GM08714 (cell line): ENCODE data around the gene GOLGA8A.
"Not testable (repeated sequence)": the region's sequence is repeated elsewhere in the genome, so short reads cannot be mapped to it uniquely, and the experiment has no call there.

Experiments used
- H3K4me3 ChIP-seq: fragments of 200-500 bp; sonication (Bioruptor generic); 2 replicates; pipeline ENCODE4 v1.5.1; 2014; ENCODE audit warnings: mild to moderate bottlenecking, low read length, inconsistent platforms
- ZNF274 ChIP-seq: IDR thresholded peaks from 2 replicates; pipeline ENCODE4 v1.6.1; 2012; ENCODE audit warnings: mild to moderate bottlenecking, low read depth, low read length

GOLGA8A gene

GRCh38 chr15:34435658-34436057 lies 1.9 kb downstream of the GOLGA8A start:
- TF ChIP-seq ZNF274, result no peak
- no peak overlapping the region; the same call in 1 of the 2 replicates for H3K4me3 ChIP-seq

- TF ChIP-seq ZNF274, result no peak
Observed at GRCh38 chr15:34434627-34435305, 2.8 kb downstream of the GOLGA8A start.

DNA sequence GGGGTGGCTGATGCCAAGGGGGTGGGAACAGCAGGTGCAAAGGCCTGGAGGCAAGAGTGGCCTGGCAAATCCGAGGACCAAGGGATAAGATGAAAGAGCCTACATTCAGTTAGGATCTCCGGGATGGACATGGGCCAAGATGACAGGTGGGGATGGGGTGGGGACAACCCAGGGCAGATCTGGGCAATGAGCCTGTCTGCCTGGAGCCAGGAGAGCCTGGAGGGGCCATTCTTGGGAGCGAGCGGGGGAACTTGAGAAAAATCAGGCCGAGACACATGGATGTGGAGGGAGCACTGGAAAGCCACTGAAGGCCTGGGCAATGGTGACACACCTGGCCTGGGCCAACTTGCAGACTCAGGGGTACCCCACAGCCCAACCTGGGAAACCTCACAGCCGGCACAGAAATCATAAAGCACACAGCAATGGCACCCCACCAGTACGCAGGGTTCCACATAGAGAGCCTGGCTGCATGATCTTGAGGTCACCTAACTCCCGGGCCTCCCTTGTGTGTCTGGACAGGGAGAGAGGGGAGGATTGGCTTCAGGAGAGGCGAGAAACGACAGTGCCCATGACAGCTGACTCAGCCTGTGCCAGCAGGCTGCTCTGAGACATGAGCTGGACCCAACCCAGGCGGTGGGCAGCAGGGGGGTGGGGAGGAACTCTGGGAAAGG lies 3.5 kb downstream of the GOLGA8A start:
- H3K4me3 ChIP-seq, result not testable (repeated sequence)

More at GRCh38 chr15:34434627-34435305, 2.8 kb downstream of the GOLGA8A start:
- no peak overlapping the region for H3K4me3 ChIP-seq

GRCh38 chr15:34430642-34431041 lies 7.0 kb downstream of the GOLGA8A start:
- not testable (repeated sequence) for H3K4me3 ChIP-seq

- H3K4me3 ChIP-seq, result not testable (repeated sequence)
Observed at GRCh38 chr15:34423425-34424090, 14.1 kb downstream of the GOLGA8A start.

GRCh38 chr15:34420953-34421352 lies 16.7 kb downstream of the GOLGA8A start:
- not testable (repeated sequence) for H3K4me3 ChIP-seq

- H3K4me3 ChIP-seq, result not testable (repeated sequence)
Observed at GRCh38 chr15:34418435-34418834, 19.2 kb downstream of the GOLGA8A start.

GRCh38 chr15:34409511-34409910 lies 28.1 kb downstream of the GOLGA8A start:
- not testable (repeated sequence) for H3K4me3 ChIP-seq

DNA sequence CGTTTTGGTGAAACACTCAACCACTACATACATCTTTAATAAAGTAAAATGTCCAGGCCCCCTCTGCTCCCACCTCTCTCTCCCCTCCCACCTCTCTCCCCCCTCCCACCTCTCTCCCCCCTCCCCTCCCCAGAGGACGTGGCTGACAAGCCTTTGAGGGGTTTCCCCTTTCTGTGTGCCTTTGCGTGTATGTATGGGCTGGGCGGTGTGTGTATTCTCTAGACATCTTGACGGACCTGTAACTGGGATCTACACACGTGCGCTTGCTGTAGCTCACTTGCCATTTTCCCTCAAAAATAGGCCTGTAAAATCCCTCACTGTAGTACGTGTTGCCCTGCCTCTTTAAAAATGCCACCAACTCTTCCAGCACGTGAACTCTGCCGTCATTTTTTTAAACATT lies 28.6 kb downstream of the GOLGA8A start:
- H3K4me3 ChIP-seq, result not testable (repeated sequence)

GRCh38 chr15:34403899-34404298 lies 33.7 kb downstream of the GOLGA8A start:
- not testable (repeated sequence) for H3K4me3 ChIP-seq

DNA sequence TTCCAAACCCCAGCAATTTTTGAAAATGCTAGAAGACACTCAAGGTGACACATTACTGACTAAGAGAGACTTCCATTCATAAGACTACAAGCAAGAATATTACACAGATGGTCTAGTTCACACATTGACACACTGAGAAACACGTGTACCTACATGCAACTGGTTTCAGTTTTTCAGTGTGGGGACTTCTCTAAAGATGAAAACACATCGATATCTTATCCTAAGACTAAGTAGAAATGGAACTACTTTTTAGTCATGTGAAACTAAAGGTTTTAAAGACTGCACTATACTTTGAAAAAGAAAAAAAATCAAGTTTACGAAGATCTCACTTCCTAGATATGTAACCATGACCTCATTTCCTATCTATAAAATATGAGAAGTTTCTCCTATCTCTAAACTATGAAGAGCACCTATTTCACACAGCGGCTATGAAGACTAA lies 34.4 kb downstream of the GOLGA8A start:
- H3K4me3 ChIP-seq, result not testable (repeated sequence)

DNA sequence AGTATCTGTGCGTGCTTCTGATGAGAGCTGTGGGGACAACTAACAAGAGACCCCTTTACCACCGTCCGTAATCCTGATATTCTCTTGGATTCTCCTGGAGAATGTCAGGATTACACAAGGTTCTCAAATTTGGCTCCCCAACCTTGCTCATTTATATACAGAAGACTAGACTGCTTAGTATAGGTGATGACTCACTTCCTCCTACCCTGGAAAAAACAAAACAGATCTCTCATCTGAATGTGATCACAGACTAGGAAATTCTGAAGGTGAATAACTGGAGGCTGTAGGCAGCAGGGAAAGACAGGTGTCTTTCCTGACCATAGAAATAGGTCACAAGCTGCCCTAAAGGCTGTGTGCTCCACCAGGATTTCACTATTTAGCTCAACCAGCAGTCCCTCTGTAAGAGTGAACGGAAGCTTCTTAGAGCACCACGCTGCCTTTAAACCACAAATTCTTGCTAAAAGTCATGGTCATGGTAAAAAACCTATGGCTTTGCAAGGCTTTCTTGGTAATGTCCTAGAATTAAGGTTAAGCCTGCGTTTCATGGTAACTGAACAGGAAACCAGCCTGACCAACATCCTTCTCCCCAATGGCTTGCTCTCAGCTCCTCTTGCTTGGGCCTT lies 39.9 kb downstream of the GOLGA8A start:
- H3K4me3 ChIP-seq, result not testable (repeated sequence)

DNA sequence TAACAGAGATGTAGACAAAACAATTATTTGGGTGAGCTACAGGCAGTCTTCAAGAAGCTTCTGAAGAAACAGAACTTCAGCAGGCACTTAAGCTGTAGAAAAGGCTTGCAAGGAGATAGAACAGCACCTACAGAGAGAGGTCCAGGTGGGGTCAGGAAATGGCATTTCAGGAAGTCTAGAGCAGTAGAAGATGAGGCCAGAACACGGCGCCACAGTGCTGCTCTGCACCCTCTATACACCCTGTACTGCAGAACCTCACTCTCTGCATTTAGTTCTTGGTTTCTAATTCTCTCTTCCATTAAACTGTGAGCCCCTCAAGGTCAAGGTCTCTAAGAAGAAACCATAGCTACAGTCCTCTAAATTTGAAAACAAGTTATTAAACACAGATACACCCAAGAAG lies 44.6 kb downstream of the GOLGA8A start:
- H3K4me3 ChIP-seq, result not testable (repeated sequence)

GRCh38 chr15:34389594-34390086 lies 48.0 kb downstream of the GOLGA8A start:
- not testable (repeated sequence) for H3K4me3 ChIP-seq
